Activated CD8-positive, alpha-beta memory T cell treated with anti-CD3 and anti-CD28 coated beads, Interleukin-2, amount 50 U/mL, for 24 hours (primary cell): ENCODE results near the gene FBXL20.
"Not testable (repeated sequence)": the region's sequence is repeated elsewhere in the genome, so short reads cannot be mapped to it uniquely, and the experiment has no call there.

ENCODE experiments used
- DNase-seq: peaks from one replicate; pipeline ENCODE4 v3.0.0-alpha.2; 2020; ENCODE audit errors: extremely low read depth

Gene FBXL20

GRCh38 chr17:39401412-39402243 is at the start of gene FBXL20:
Gene FBXL20, minus strand, starts transcription at chr17:39401626. Its CDS starts 224 bp downstream, at chr17:39401402.
- peak; percentile 80 for DNase-seq

- peak; percentile 86 for DNase-seq
Measured at GRCh38 chr17:39450847-39451581, 49.6 kb upstream of the FBXL20 start, which contains the start of gene MED1. Gene MED1, minus strand, starts transcription at chr17:39451263. Its CDS starts 201 bp downstream, at chr17:39451062.

- no peak for DNase-seq
Measured at GRCh38 chr17:39450051-39450450, 48.6 kb upstream of the FBXL20 start.

GRCh38 chr17:39447561-39447960 is 46.1 kb upstream of the FBXL20 start:
- DNase-seq: no peak

- no peak for DNase-seq
Measured at GRCh38 chr17:39443326-39443725, 41.9 kb upstream of the FBXL20 start.

- not testable (repeated sequence) for DNase-seq
Measured at GRCh38 chr17:39439868-39440267, 38.4 kb upstream of the FBXL20 start.

GRCh38 chr17:39429600-39429999 is 28.2 kb upstream of the FBXL20 start:
- DNase-seq: no peak

GRCh38 chr17:39416141-39416540 is 14.7 kb upstream of the FBXL20 start:
- DNase-seq: no peak

GRCh38 chr17:39410279-39410678 is 8.9 kb upstream of the FBXL20 start:
- no peak for DNase-seq

GRCh38 chr17:39408360-39408759 is 6.9 kb upstream of the FBXL20 start:
- no peak for DNase-seq

- no peak for DNase-seq
Measured at GRCh38 chr17:39406951-39407350, 5.5 kb upstream of the FBXL20 start.

GRCh38 chr17:39405436-39405835 is 4.0 kb upstream of the FBXL20 start:
- no peak for DNase-seq

- DNase-seq: no peak
Measured at GRCh38 chr17:39404542-39405378, 3.3 kb upstream of the FBXL20 start.

GRCh38 chr17:39402890-39403605 is 1.6 kb upstream of the FBXL20 start:
- DNase-seq: no peak

- peak; percentile 73 for DNase-seq
Measured at GRCh38 chr17:39402244-39402889, 941 bp upstream of the FBXL20 start.

- no peak for DNase-seq
Measured at GRCh38 chr17:39400547-39401411, 647 bp downstream of the FBXL20 start.

- DNase-seq: no peak
Measured at GRCh38 chr17:39399791-39400190, 1.6 kb downstream of the FBXL20 start.

- DNase-seq: no peak
Measured at GRCh38 chr17:39393736-39394135, 7.7 kb downstream of the FBXL20 start.

- DNase-seq: no peak
Measured at GRCh38 chr17:39391448-39391847, 10.0 kb downstream of the FBXL20 start.

GRCh38 chr17:39385040-39385439 is 16.4 kb downstream of the FBXL20 start:
- no peak for DNase-seq
